Thyroid gland (tissue), 4 donors: Measurements from ENCODE around the gene SKIC2. TPM values are rescaled to one million over a fixed set of nuclear protein-coding genes. Genes with fewer than 3 reads are reported as not detected.
"Not testable (repeated sequence)": the region's sequence is repeated elsewhere in the genome, so short reads cannot be mapped to it uniquely, and the experiment has no call there.

ENCODE experiments used
- DNase-seq, 2 donors: peaks; one replicate each; pipeline ENCODE4 v3.0.0-alpha.2; 2019
- H3K27ac ChIP-seq, 3 donors: fragments of 200-600 bp; sonication (generic); 1 replicate in 2 of 3; 2 replicates in 1 of 3; pipeline ENCODE4 v1.5.1; 2016 to 2019; ENCODE audit warnings: mild to moderate bottlenecking in 1 of 3, moderate library complexity in 1 of 3
- H3K27me3 ChIP-seq: fragments of 200-600 bp; sonication (generic); one replicate; pipeline ENCODE4 v1.5.1; 2019
- H3K36me3 ChIP-seq, 2 donors: fragments of 200-600 bp; sonication (generic); one replicate each; pipeline ENCODE4 v1.5.1; 2016 to 2019
- H3K4me1 ChIP-seq, 2 donors: fragments of 200-600 bp; sonication (generic); one replicate each; pipeline ENCODE4 v1.5.1; 2017 to 2019
- H3K4me3 ChIP-seq, 3 donors: fragments of 200-600 bp; sonication (generic); replicated peaks in 1 of 3; 1 replicate in 2 of 3; 2 replicates in 1 of 3; pipeline ENCODE4 v1.5.1; 2016; ENCODE audit warnings: mild to moderate bottlenecking in 1 of 3
- H3K9me3 ChIP-seq: fragments of 200-600 bp; sonication (generic); one replicate; pipeline ENCODE4 v1.5.1; 2017
- POLR2A ChIP-seq, 2 donors: fragments of 450-650 bp; IDR thresholded peaks; one replicate each; pipeline ENCODE4 v1.6.1; 2017; ENCODE audit warnings: antibody characterized with exemption in 2 of 2, mild to moderate bottlenecking in 2 of 2, moderate library complexity in 1 of 2
- WGBS, 2 donors: methylation state at CpG; one replicate each; pipeline ENCODE4 v1.1.5; 2017; 5-methylcytosine and 5-hydroxymethylcytosine counted together
- intact Hi-C: fragments of 100-400 bp; cut with DNase I; formaldehyde crosslinking; loops from one replicate; pipeline ENCODE4 v1.15.1; 2023
- total RNA-seq, 4 donors: library from RNA; depleted of rRNA; stranded (reverse); fragments of >200 nt; gene quantifications; one replicate each; pipeline ENCODE4 v1.2.3, GENCODE V29; 2016
- TF ChIP-seq, protein P1 (sequence below), 6 experiments: fragments of 200-600 bp in 3 of 6; fragments of 450-650 bp in 3 of 6; sonication (generic) in 3 of 6; IDR thresholded peaks; one replicate each; pipeline ENCODE4 v1.5.1; 2016 to 2019; ENCODE audit warnings: antibody characterized with exemption in 6 of 6, mild to moderate bottlenecking in 2 of 6, inconsistent platforms in 1 of 6, moderate library complexity in 1 of 6

The SKIC2 gene
- total RNA-seq, 4 donors from 2014 or later: 35.1 to 47.1 (median 39.4) TPM

DNA sequence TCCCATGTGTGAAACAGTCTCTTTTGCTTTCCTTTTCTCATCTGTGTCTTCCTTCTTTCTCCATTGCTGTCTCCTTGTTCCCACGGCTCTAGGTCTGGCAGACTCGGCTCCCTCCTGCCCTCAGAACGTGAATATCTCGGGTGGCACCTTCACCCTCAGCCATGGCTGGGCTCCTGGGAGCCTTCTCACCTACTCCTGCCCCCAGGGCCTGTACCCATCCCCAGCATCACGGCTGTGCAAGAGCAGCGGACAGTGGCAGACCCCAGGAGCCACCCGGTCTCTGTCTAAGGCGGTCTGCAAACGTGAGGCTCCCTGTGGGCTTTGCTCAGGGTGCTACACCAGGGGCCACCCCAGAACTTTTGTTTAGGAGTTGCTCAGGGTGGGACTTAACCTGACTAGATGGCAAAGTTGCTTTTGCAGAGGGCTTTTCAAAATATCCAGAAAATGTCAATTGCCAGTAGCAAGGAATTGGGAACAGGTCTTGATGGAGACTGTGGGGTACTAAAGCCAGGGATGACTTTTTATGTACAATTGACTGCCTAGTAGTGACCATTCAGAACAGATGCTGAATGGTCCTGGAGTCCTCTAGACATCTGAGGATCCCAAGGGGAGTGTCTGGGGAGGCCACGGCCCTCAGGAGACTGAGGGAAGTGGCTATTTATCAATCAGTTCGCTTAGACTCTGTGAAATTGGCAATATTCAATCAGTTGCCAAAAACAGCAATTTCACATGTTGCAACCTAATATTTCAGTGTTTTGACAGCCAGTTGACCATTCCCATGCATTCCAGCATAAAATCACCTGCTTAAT is 30.9 kb upstream of the SKIC2 start:
- Histone ChIP-seq H3K4me1 (no peaks in the 10 kb centered on the region), H3K9me3 (no peaks in the 10 kb centered on the region), H3K27ac (no peak overlapping the region), H3K4me3 (no peak overlapping the region), H3K36me3 (no peaks in the 10 kb centered on the region), H3K27me3 (no peaks in the 10 kb centered on the region)
- TF ChIP-seq POLR2A (IDR thresholded peaks at IDR 0.05): no peak
- TF ChIP-seq, protein P1, sequence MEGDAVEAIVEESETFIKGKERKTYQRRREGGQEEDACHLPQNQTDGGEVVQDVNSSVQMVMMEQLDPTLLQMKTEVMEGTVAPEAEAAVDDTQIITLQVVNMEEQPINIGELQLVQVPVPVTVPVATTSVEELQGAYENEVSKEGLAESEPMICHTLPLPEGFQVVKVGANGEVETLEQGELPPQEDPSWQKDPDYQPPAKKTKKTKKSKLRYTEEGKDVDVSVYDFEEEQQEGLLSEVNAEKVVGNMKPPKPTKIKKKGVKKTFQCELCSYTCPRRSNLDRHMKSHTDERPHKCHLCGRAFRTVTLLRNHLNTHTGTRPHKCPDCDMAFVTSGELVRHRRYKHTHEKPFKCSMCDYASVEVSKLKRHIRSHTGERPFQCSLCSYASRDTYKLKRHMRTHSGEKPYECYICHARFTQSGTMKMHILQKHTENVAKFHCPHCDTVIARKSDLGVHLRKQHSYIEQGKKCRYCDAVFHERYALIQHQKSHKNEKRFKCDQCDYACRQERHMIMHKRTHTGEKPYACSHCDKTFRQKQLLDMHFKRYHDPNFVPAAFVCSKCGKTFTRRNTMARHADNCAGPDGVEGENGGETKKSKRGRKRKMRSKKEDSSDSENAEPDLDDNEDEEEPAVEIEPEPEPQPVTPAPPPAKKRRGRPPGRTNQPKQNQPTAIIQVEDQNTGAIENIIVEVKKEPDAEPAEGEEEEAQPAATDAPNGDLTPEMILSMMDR (IDR thresholded peaks at IDR 0.05): no peak
- intact Hi-C loops: no loop called here
- no peak for DNase-seq
- WGBS, 2 donors: 76 to 77% methylated on average over 10 to 11 of the region's 11 CpGs

DNA sequence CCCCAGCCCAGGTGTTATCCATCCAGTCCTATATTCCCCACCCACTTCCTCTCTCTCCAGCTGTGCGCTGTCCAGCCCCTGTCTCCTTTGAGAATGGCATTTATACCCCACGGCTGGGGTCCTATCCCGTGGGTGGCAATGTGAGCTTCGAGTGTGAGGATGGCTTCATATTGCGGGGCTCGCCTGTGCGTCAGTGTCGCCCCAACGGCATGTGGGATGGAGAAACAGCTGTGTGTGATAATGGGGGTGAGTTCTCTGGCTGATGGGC is 30.4 kb upstream of the SKIC2 start:
- Histone ChIP-seq H3K4me1 (no peaks in the 10 kb centered on the region), H3K27ac (no peak overlapping the region), H3K27me3 (no peaks in the 10 kb centered on the region), H3K9me3 (no peaks in the 10 kb centered on the region), H3K36me3 (no peaks in the 10 kb centered on the region), H3K4me3 (no peak overlapping the region)
- TF ChIP-seq POLR2A (IDR thresholded peaks at IDR 0.05): no peak
- TF ChIP-seq, protein P1 (IDR thresholded peaks at IDR 0.05): no peak
- no peak for DNase-seq
- whole genome bisulfite sequencing, 2 donors: 82% methylated on average over 7 to 9 of the region's 9 CpGs
- intact Hi-C loops: no loop called here

DNA sequence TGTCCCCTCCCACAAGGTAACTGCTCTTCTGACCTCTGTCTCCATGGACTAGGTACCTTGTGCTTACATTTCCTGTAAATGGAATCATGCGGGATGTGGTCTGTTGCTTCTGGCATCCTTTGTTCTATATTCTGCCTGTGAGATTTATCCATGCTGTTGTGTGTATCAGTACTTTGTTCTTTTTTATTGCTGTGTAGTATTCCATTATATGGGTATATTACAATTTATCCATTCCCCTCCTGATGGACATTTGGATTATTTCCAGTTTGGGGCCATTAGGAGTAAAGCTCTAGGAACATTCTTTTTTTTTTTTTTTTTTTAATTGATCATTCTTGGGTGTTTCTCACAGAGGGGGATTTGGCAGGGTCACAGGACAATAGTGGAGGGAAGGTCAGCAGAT is 28.0 kb upstream of the SKIC2 start:
- TF ChIP-seq, protein P1 (IDR thresholded peaks at IDR 0.05): no peak
- no peak for TF ChIP-seq POLR2A (IDR thresholded peaks at IDR 0.05)

DNA sequence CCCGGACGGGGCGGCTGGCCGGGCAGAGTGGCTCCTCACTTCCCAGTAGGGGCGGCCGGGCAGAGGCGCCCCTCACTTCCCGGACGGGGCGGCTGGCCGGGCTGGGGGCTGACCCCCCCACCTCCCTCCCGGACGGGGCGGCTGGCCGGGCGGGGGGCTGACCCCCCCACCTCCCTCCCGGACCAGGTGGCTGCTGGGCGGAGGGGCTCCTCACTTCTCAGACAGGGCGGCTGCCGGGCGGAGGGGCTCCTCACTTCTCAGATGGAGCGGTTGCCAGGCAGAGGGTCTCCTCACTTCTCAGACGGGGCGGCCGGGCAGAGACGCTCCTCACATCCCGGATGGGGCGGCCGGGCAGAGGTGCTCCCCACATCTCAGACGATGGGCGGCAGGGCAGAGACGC is 26.8 kb upstream of the SKIC2 start:
- H3K27me3 ChIP-seq, DNase-seq, H3K4me3 ChIP-seq, H3K36me3 ChIP-seq, H3K9me3 ChIP-seq, intact Hi-C loops, H3K4me1 ChIP-seq, H3K27ac ChIP-seq: not testable (repeated sequence)
- 93 to 94% methylated on average over 11 to 15 of the region's 32 CpGs for WGBS, 2 donors

More for the DNA sequence above, 28.0 kb upstream of the SKIC2 start:
- H3K4me1 ChIP-seq: no peaks in the 10 kb centered on the region
- H3K27me3 ChIP-seq: no peaks in the 10 kb centered on the region
- H3K4me3 ChIP-seq: no peak overlapping the region
- H3K9me3 ChIP-seq: no peaks in the 10 kb centered on the region
- H3K36me3 ChIP-seq: no peaks in the 10 kb centered on the region
- no peak for DNase-seq
- WGBS, 2 donors: 90 to 100% methylated on average over 1 of the region's 1 CpG
- no peak overlapping the region for H3K27ac ChIP-seq
- intact Hi-C loops: no loop called here

DNA sequence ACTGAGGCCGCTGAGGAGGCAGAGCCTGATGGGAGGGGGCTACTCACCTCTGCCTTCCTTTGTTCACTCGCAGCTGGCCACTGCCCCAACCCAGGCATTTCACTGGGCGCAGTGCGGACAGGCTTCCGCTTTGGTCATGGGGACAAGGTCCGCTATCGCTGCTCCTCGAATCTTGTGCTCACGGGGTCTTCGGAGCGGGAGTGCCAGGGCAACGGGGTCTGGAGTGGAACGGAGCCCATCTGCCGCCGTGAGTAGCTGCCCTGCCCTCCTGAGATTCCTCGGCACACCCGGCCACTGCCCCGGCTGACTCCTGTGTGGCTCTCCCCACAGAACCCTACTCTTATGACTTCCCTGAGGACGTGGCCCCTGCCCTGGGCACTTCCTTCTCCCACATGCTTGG is 25.4 kb upstream of the SKIC2 start:
- H3K27ac ChIP-seq: no peak overlapping the region
- WGBS, 2 donors: 85 to 87% methylated on average over 16 to 18 of the region's 19 CpGs
- H3K4me3 ChIP-seq: no peak overlapping the region
- no peaks in the 10 kb centered on the region for H3K36me3 ChIP-seq
- no peaks in the 10 kb centered on the region for H3K4me1 ChIP-seq
- H3K9me3 ChIP-seq: no peaks in the 10 kb centered on the region
- H3K27me3 ChIP-seq: no peaks in the 10 kb centered on the region
- intact Hi-C loops: no loop called here
- TF ChIP-seq, protein P1 (IDR thresholded peaks at IDR 0.05): no peak
- no peak for TF ChIP-seq POLR2A (IDR thresholded peaks at IDR 0.05)
- no peak for DNase-seq
